ENCODE results near the gene SF3B3. TPM values are rescaled to one million over a fixed set of nuclear protein-coding genes. Genes with fewer than 3 reads are reported as not detected.

Gene SF3B3
- total and polyA plus RNA-seq, 2 of the 13 experiments (the other 11 are each of a cell fraction or from before 2014, with no cell fraction given): 157 to 500 TPM

GRCh38 chr16:70582280-70582978 is 58.8 kb downstream of the SF3B3 start:
- Histone ChIP-seq H3K9ac (ENCODE audit: insufficient read depth, low read depth, low read length) (no peak overlapping the region), H3K4me3 (replicated peaks in 1 of 3; ENCODE audit: insufficient read depth in 1 of 3, low read depth in 2 of 3, low read length in 3 of 3) (no peak overlapping the region), H3K79me2 (ENCODE audit: insufficient read depth, low read length) (no peaks in the 10 kb centered on the region), H3K27me3 (ENCODE audit: control insufficient read depth in 1 of 2, insufficient read depth in 2 of 2, low read length in 2 of 2) (peaks cover 0 to 3% of the 10 kb centered on the region in 2 experiments; a peak in 2 of 5 replicates), H3K36me3 (replicated peaks in 1 of 2; ENCODE audit: control insufficient read depth in 1 of 2, insufficient read depth in 2 of 2, low read length in 2 of 2) (no peaks in the 10 kb centered on the region), H2AFZ (ENCODE audit: low read length) (no peak overlapping the region), H4K20me1 (ENCODE audit: insufficient read depth, low read length) (no peaks in the 10 kb centered on the region), H3K9me3 (ENCODE audit: low read length) (no peaks in the 10 kb centered on the region), H3K4me1 (ENCODE audit: insufficient read depth, low read length) (peaks cover 13% of the 10 kb centered on the region), H3K4me2 (ENCODE audit: low read depth, low read length) (no peak overlapping the region), H3K27ac (ENCODE audit: extremely low read length, insufficient read depth, low read length) (no peak overlapping the region)
- DNase-seq (ENCODE audit: low spot score) (no peak), ATAC-seq (peak; percentile 2; the same call in 1 of the 3 replicates), FAIRE-seq (no peak)
- intact Hi-C loops (cut with micrococcal nuclease; ENCODE audit: unreplicated experiment) (no loop called here), in situ Hi-C loops (cut with HindIII; ENCODE audit: extremely low pct_ligation_motif_present, low pct_unique_long_range_greater_than_20kb) (no loop called here)
- no TSS peak for BruUV-seq (replicated peaks)
- ChIA-PET POLR2A (no interaction called here), CTCF (ENCODE audit: low intra/inter-chr PET ratio, low total read pairs) (no interaction called here)
- WGBS (ENCODE audit: low lambda C conversion rate): 58% methylated on average over 11 of the region's 11 CpGs
- TF ChIP-seq TAF1 (CRISPR knock-in tag; IDR thresholded peaks at IDR 0.05) (no peak), ZNF264 (CRISPR knock-in tag; IDR thresholded peaks at IDR 0.05) (no peak), CTCF (CRISPR knock-in tag; IDR thresholded peaks at IDR 0.05) (peak; percentile 64), ZFP90 (CRISPR knock-in tag; IDR thresholded peaks at IDR 0.05; ENCODE audit: borderline replicate concordance) (no peak), EHMT2 (IDR thresholded peaks at IDR 0.05; ENCODE audit: borderline replicate concordance, low read depth, low read length) (peak; percentile 74; the same call in 1 of the 2 replicates), SP4 (CRISPR knock-in tag; IDR thresholded peaks at IDR 0.05) (no peak), KLF6 (CRISPR knock-in tag; IDR thresholded peaks at IDR 0.05) (no peak), HNRNPK (IDR thresholded peaks at IDR 0.05; ENCODE audit: low read depth, low read length, poor library complexity, severe bottlenecking) (no peak), CBFB (CRISPR knock-in tag; IDR thresholded peaks at IDR 0.05) (no peak), ZNF142 (CRISPR knock-in tag; IDR thresholded peaks at IDR 0.05) (no peak), MAX (IDR thresholded peaks at IDR 0.05) (no peak), ZSCAN12 (CRISPR knock-in tag; IDR thresholded peaks at IDR 0.05) (no peak), ZNF552 (CRISPR knock-in tag; IDR thresholded peaks at IDR 0.05; ENCODE audit: borderline replicate concordance) (no peak), CBX1 (IDR thresholded peaks at IDR 0.05; ENCODE audit: low read depth) (no peak), ZNF460 (CRISPR knock-in tag; IDR thresholded peaks at IDR 0.05; ENCODE audit: borderline replicate concordance) (no peak), ZNF777 (CRISPR knock-in tag; IDR thresholded peaks at IDR 0.05) (no peak)
